HG03565 (cell line): ENCODE data around the gene ZC3H12D.
"Not testable (repeated sequence)": the region's sequence is repeated elsewhere in the genome, so short reads cannot be mapped to it uniquely, and the experiment has no call there.

Experiments
- ATAC-seq: cut with Tn5 transposase; IDR thresholded peaks from one replicate; pipeline ENCODE4 v1.9.1; 2021; ENCODE audit warnings: mild to moderate bottlenecking, moderate library complexity; ENCODE audit not compliant: unreplicated experiment

Gene ZC3H12D

DNA sequence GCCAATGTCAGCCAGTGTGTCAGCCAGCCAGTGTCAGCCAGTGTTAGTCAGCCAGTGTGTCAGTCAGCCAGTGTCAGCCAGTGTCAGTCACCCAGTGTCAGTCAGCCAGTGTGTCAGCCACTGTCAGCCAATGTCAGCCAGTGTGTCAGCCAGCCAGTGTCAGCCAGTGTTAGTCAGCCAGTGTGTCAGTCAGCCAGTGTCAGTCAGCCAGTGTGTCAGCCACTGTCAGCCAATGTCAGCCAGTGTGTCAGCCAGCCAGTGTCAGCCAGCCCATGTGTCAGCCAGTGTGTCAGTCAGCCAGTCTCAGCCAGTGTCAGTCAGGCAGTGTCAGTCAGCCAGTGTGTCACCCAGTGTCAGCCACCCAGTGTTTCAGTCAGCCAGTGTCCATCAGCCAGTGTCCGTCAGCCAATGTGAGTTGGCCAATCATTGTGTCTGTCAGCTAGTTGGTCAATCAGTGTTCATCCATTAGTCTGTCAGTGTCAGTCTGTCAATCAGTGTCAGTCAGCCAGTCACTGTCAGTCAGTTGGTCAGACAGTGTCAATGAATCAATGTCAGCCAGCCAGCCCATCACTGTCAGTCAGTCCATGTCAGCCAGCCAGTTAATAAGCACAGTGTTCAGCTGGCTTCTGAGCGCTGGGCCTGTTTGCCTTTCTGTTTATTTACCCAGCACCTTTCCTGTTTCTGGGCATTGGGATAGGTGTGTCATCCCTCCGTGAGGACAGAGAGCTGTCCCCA lies 40.3 kb downstream of the ZC3H12D start:
- not testable (repeated sequence) for ATAC-seq

DNA sequence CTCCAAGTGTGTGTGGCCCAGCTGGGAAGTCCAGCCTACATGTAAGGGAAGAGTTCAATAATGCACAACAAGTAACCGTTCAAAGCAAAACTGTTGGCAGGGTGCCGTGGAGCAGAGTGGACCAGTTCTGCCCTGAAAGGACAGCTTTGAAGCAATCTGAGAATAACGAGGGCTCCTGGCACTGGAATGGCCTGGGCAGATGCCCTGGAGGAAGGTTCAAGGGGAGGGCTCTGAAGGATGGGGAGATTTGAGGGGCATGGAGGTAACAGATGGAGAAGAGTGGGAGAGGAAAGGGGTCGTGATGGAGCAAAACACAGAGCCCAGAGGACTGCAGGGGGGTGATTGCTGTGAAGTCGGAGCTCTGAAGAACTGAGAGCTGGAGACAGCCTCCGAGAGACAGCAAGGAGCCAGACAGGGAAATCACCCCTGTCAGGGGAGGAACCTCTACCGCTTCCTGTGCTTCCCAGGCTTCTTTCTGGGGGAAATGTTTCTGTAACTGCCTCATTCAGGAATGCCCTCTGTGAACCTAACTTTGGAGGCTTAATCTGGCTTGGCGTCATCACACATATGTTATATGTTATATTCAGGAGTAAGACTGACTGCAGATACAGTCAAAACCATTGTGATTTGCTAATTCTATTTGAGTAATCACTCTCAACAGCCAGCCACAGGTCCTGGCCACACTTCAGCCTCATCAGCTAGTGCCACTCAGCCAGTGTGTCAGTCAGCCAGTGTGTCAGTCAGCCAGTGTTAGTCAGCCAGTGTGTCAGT lies 41.2 kb downstream of the ZC3H12D start:
- no peak for ATAC-seq

DNA sequence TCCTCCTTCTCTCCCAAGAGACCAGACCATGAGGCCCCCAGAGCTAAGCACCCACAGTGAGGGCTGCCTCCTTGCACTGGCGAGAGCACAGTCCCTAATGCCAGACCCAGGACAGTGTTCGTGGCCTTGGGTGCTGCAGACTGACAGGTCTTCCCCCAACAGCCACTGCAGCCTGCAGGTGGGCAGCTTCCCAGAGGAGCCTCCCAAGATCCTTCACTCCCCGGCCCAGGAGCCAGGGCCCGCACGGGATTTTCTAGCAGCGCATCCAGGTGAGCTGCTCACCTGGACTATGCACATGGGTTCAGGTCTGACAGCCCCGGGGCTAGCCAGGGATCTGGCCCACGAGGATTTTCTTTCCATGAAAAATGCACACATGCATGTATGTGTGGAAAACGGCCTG lies 43.1 kb downstream of the ZC3H12D start:
- no peak for ATAC-seq

DNA sequence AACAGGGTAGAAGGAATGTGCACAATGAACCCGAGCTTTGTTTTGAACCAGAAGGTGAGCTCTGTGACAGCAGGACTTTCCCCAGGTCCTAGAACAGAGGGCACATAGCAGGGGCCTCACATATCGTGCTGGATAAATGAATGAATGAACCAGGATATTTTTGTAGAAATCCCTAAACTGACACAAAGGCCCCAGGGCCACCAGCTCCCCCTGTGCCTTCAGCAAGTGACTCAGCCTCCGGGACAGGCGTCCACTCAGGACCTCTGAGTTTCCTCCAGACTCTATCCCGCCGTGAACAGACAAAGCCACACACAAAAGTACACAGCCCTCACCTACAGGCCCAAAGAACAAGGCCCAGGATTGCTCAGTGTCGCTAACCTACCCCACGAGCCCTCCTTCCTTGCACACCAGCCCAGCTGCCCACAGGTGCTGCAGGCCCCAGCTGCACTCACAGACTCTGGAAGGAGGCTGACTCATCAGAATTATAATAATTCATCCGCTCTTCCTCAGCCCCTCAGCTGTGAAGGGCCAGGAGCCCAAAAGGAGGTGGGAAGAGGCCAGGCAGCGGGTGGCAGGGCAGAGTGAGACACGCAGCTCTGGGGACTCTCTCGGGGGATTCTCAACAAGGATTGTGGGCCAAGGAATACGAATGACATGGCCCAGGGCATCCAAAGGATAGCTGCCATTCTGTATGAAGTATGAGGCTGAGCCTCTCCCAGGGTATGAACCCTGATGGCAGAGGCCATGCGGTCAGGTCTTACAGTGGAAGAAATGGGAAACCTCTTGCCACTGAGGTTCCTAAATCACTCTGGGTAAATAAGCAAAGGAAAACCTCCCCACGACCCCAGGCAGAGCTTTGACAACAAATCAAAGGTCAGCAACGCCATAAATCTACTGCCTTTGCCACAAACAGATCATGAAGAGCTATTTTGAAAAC lies 43.8 kb downstream of the ZC3H12D start:
- no peak for ATAC-seq

DNA sequence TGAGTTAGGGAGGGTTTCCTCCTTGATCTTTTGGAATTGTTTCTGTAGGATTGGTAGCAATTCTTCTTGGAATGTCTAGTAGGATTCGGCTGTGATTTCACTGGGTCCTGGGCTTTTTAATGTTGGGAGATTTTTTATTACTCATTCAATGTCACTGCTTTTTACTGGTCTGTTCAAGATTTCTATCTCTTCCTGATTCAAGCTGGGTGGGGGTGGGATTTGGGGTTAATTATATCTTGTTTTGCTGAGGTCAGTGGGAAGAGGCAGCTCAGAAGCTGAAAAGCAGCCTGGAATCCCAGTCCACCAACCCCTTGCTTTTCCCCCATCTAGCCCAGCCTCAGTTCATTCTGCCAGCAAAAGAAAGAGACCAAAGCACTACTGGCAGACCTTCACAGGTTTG lies 45.2 kb downstream of the ZC3H12D start:
- no peak for ATAC-seq

DNA sequence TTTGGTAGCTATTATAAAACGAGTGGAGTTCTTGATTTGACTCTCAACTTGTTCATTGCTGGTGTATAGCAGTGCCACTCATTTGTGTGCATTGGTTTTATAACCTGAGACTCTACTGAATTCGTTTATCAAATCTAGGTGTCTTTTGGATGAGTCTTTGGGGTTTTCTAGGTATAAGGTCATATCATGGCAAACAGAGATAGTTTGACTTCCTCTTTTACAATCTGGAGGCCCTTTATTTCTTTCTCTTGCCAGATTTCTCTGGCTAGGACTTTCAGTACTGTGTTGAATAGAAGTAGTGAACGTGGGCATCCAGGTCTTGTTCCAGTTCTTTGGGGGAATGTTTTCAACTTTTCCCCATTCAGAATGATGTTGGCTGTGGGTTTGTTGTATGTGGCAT lies 46.0 kb downstream of the ZC3H12D start:
- ATAC-seq, result peak; percentile 41

DNA sequence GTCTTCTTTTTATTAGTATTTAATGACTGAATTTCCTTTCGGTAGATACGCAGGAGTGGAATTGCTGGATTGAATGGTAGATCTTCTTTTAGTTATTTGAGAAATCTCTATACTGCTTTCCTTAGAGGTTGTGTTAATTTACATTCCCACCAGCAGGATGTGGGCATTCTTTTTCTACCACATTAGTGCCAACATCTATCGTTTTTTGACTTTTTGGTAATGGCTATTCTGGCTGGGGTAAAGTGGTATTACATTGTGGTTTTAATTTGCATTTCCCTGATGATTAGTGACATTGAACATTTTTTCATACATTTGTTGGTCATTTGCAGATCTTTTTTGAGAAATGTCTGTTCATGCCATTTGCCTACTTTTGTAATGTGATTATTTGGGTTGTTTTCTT lies 47.6 kb downstream of the ZC3H12D start:
- ATAC-seq, result no peak

DNA sequence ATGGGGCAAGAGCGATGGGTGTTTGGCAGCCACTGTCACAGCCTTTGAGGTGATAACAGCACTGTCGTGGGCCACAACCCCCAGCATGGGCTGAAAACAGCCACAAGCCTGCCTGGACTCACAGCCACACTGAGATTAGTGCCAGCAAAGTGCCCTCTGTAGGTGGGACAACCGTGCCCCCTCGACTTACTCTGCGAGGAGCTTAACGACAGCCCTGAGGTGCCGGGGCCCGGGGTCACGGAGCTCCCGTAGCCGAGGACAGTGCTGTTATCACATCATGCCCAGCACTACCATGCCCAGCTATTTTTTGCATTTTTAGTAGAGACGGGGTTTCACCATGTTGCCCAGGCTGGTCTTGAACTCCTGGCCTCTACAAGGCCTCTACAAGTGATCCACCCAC lies 48.2 kb downstream of the ZC3H12D start:
- no peak for ATAC-seq

DNA sequence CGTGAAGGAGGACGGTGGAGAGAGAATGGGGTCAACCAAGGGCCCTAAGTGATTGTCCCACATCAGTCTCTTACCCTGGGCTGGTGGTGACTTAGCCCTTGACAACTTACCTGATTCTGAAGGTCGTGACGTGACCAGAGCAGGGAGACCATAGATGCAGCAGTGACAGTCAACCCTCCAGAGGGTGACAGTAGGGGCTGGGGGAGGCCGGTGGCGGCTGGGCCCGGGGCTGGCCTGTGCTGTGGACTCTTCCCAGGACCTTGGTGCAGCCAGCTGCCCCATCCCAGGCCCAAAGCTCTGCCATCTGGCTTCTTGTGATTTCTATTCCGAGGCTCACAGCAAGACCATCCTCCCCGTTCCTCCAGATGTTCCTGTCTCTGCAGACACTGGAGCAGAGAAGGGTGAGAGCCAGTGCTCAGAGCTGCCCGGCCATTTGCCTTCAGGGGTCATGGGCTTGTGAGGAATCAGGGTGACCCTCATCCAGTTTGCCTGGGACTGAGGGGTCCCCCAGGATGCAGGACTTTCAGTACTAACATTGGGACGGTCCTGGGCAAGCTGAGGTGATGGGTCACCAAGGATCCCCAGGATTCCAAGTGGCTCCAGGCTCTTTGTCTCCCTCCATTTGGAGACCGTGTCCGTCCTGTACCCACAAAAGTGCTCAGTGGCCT lies 48.8 kb downstream of the ZC3H12D start:
- no peak for ATAC-seq

DNA sequence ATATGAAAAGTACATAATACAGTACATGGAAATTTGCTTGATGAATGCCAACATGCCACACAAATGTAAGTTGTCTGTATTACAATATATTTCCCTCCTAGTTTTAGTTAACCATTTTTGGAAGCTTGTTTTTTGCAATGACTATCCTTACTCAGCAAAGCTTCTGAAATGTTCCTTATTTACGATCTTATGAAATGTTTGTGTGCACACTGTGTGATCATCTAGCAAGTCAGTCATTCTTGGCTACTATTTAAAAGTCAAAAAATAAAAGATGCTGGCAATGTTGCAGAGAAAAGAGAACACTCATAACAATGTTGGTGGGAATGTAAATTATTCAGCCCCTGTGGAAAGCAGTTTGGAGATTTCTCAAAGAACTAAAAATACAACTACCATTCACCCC lies 50.9 kb downstream of the ZC3H12D start:
- no peak for ATAC-seq

DNA sequence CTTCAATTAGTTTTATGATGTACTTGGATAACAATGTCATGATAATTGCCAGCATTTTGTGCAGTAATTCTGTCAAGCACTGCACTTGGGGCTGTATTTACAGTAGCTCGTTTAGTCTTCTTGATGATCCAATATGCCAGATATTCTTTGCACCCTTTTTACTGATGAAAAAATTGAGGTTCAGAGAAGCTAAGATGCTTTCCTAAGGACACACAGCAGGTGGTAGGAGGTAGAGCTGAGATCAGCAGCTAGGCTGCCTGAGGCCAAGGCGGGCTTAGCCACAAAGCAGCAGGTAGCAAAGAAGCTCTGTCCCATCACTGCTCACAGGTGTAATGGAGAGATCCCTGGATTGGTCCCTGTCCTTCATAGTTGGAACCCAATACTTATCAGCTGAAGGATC lies 51.4 kb downstream of the ZC3H12D start:
- ATAC-seq, result no peak

DNA sequence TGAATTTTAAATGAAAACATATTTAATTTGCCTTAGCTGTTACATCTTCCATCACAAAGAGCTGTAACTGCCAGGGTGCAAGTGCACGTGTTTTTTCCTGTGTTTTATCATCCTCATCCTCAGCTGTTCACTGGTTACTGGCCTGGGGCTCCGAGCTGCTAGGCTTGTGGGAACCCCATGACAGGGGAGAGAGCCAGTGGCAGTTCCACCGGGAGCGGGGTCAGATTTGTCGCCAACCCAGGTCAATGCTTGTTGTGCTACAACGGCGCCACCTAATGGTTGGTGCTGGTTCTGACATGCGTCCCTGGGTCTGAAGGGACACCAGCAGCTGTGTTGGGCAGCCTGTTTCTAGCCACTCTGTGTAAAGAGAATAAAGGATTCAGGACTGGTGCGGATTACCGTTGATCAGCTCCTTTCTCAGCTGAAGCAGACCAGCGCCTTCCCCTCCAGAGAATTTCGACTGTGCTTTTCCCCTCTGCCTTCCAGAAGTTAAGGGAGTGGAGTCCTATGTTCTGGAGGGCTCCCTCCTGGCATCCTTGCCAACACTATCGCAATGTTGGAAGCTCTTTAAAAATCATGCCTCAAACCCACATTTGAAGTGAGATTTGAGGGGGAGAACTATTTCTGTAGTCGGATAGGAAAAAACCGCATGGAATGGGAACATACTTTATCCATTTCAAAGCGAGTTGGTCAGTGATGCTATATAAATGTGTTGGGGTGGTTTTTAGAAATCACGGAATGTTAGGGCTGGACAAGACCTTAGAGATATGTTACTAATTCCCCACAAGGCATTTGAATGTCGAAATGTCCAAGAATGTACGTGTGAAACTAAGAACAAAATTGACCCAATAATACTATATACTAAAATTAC lies 52.7 kb downstream of the ZC3H12D start:
- peak; percentile 75 for ATAC-seq

DNA sequence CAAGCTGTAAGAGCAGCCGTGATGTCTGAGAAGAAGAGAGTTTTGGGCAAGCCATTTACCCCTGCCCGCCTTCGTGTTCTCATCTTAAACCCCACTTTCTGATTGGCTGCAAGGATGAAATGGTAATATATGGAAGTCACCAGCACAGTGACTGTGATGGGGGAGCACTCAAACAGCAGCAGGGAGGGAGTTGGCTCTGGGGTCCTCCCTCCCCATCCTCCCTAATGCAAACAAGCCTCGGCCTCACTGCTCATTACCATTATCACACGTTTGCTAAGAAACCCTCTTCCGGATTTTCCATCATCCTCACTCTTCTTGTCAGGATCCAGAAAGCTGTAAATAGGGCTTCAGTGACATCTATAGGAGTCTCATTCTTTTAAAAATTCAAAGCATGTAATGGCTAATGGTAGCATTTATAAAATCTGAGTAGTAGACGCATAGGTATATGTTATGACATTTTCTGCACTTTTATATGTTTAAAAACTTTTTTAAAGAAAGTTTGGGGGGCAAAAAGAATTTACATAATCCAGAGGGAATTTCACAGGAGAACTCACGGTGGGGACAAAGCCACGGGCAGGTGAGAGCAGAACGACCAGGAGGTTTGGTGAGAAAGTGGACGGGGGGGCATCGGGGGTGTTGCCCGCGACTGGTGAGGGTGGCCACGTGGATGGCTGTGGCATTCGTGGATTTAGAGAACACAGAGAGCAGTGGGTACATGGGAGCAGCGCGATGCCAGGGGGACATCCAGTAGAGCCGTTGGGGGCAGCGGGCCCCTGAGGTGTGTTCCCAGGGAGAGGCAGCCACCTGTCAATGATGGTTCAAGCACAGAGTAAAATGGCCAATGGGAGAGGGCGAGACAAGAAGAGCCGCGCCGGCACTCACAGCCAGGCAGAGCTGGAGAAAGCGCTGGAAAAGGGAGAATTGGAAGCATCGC lies 55.1 kb downstream of the ZC3H12D start:
- ATAC-seq, result no peak

DNA sequence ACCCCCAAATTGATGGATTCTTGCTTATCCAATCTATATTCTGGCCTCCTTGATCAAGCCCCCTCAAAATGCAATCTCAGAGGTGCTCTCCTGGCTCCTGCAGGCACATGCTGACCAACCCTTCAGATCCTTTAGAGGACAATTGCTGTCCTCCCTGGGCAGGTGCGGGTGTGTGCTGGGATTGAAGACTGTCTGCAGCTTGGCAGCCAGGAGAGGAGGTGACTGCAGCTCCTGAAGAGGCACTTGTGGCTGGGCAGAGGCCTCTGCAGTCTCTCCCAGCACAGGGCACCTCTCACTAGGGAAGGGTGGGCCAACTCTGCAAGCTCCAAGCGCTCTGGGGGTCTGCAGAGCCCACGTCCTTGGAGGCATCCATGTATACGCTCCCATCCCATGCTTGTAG lies 56.2 kb downstream of the ZC3H12D start:
- ATAC-seq, result no peak

DNA sequence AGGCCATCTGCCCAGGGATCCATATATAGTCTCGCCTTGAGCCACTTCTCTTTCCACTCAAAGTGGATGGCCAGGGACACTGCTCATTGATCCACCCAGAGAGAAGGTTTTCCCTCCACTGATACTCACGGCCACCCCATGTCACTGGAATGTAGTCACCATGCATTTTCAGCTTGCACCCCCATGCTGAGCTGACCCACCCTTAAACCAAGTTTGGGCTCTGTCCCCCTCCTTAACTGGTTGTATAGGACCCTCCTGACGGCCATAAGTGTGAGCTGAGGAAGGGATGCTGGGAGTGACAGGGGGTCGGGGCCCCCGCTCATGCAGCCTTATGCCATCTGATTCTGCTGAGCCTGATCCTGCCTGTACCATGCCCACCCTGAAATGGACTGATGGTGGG lies 59.1 kb downstream of the ZC3H12D start:
- ATAC-seq, result no peak

DNA sequence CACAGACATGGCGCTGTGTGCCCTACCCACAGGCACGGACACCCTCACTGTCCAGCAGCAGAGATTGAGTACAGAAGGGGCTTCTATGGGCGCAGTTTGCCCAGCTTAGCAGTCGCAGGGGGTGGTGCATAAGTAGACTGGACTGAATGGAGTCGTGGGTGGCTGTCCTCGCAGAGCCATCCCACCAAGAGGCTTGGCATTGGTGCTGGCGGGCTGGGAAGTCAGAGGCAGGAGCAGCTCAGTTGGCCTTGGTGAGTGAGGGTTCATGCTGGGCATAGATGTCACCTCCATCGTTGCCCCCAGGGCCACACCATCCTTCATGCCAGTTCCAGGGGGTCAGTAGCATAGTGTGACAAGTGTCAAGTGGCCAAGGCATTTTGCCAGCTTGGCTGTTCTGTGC lies 59.6 kb downstream of the ZC3H12D start:
- no peak for ATAC-seq

DNA sequence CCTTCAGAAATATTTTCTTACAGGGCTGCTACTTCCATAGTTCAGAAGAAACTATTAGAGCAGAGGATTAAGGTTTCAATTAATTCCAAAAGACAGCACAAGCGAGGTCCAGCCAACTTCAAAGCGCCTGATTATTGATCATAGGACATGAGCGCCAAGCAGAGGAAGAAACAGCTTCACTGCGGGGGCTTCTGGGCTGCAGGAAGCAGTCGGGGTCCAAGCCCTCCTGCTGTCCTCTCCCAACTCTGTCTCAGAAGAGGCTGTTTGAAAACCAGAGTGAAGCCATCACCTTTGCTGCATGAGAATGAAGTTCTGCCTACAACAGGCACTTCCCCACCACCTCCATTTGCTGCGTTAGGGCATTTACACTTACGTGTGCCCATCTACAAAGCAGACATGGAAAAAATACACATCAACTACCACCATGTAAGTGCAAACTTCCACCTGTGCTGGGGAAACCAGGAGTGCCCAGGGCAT lies 60.8 kb downstream of the ZC3H12D start:
- no peak for ATAC-seq

DNA sequence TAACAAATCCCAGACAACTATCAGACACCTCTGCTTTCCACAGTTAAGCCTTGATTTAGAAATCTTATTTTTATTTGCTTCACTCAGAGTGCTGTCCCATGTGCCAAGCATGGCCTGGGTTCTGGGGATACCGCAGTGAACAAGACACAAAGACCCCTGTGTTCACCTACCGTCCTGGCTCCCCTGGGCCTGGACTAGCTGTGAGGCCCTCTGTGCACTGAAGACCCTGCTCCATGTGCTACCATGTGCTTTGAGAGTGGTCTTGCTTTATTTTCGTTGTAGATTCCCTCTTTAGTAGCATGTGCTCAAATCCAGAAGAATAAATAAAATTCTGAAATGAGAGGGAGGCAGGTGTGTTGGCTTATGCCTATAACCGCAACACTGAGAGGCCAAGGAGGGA lies 62.2 kb downstream of the ZC3H12D start:
- ATAC-seq, result no peak

DNA sequence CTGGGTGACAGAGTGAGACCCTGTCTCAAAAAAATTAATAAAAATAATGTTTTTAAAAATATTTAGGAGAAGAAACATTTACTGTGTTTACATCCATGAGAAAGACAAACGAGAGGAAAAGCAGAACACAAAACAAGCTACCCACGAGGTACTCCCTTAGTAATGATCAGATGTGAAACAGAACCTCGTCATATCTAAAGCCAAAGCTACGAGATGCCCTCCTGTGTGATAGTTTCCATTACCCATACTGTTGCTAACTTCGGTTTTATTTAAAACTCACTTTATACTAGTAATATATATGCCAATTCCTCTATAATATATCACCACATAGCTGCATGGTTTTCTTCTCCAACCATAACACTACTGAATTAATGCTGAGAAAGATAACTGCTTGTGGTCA lies 63.7 kb downstream of the ZC3H12D start:
- ATAC-seq, result no peak
